K562 (cell line): ENCODE measurements around the gene CCDC187. TPM values are rescaled to one million over a fixed set of nuclear protein-coding genes. Genes with fewer than 3 reads are reported as not detected.
A peak's percentile ranks its signal among the peaks of the same experiment; 100 is the strongest.

Experiments used
- BHLHE40 ChIP-seq: IDR thresholded peaks from 2 replicates; pipeline ENCODE4 v1.6.1; 2011; ENCODE audit warnings: low read length, improper control_type of control experiment
- CBX3 ChIP-seq, 2 experiments: IDR thresholded peaks; 1 replicate in 1 of 2; 2 replicates in 1 of 2; pipeline ENCODE4 v1.6.1; 2012; ENCODE audit warnings: inconsistent platforms in 2 of 2, low read length in 2 of 2, borderline replicate concordance in 1 of 2, control low read depth in 1 of 2
- CHD1 ChIP-seq: fragments of 200-600 bp; sonication (generic); IDR thresholded peaks from one replicate; pipeline ENCODE4 v1.6.1; 2012; ENCODE audit warnings: mild to moderate bottlenecking, moderate library complexity, low read length, inconsistent platforms
- L3MBTL2 ChIP-seq: fragments of 450-650 bp; IDR thresholded peaks from 2 replicates; pipeline ENCODE4 v1.6.1; 2016; ENCODE audit warnings: mild to moderate bottlenecking, moderate library complexity
- NCOA4 ChIP-seq: fragments of 450-650 bp; IDR thresholded peaks from 2 replicates; pipeline ENCODE4 v1.6.1; 2018; ENCODE audit warnings: mild to moderate bottlenecking; ENCODE audit not compliant: partially characterized antibody
- PHF8 ChIP-seq: fragments of 200-600 bp; sonication (generic); IDR thresholded peaks from 2 replicates; pipeline ENCODE4 v1.6.1; 2012; ENCODE audit warnings: mixed run types, mild to moderate bottlenecking, inconsistent platforms, low read length, moderate library complexity, borderline replicate concordance
- RBBP5 ChIP-seq: fragments of 200-600 bp; sonication (generic); IDR thresholded peaks from 2 replicates; pipeline ENCODE4 v1.6.1; 2012; ENCODE audit warnings: borderline replicate concordance, mild to moderate bottlenecking, low read length, control low read depth, inconsistent platforms; ENCODE audit not compliant: insufficient read depth, poor library complexity, severe bottlenecking
- RBM22 ChIP-seq: fragments of 200-400 bp; formaldehyde crosslinking; IDR thresholded peaks from 2 replicates; pipeline ENCODE4 v1.6.1; 2018; ENCODE audit warnings: low read length, low read depth; ENCODE audit not compliant: poor library complexity, severe bottlenecking
- RFX5 ChIP-seq: IDR thresholded peaks from 2 replicates; pipeline ENCODE4 v1.6.1; 2011; ENCODE audit warnings: low read depth, mild to moderate bottlenecking, improper control_type of control experiment, low read length
- SMARCE1 ChIP-seq: fragments of 450-650 bp; IDR thresholded peaks from 2 replicates; pipeline ENCODE4 v1.7.1; 2016; ENCODE audit warnings: mild to moderate bottlenecking
- THRAP3 ChIP-seq: fragments of 450-650 bp; IDR thresholded peaks from 2 replicates; pipeline ENCODE4 v1.6.1; 2016; ENCODE audit warnings: mild to moderate bottlenecking, inconsistent platforms, borderline replicate concordance
- ZEB2 ChIP-seq: fragments of 450-650 bp; IDR thresholded peaks from 2 replicates; pipeline ENCODE4 v1.6.1; 2016
- ZNF316 ChIP-seq: fragments of 450-650 bp; IDR thresholded peaks from 2 replicates; pipeline ENCODE4 v1.6.1; 2016
- ZNF707 ChIP-seq: fragments of 250-450 bp; sonication (Bioruptor Pico); conservative IDR thresholded peaks from 2 replicates; pipeline ENCODE4 v1.8.0; 2022; ENCODE audit warnings: inconsistent platforms, mild to moderate bottlenecking, moderate library complexity
- polyA plus RNA-seq, 8 experiments: library from polyadenylated mRNA; depleted of rRNA in 4 of 8; stranded (reverse) in 5 of 8; unstranded in 3 of 8; fragments of >200 nt; fragmentation: Nextera tagmentation in 2 of 8; fragmentation: Illumina TruSeq in 1 of 8; extraction: Ambion mirVana in 2 of 8; extraction: Trizol in 1 of 8; gene quantifications; 2 replicates each; pipeline versions ENCODE4 v1.2.1 to v1.2.3, GENCODE V29; 2011 to 2014; ENCODE audit warnings: inconsistent platforms in 1 of 8, missing spikeins in 1 of 8
- total RNA-seq, 7 experiments: library from RNA; depleted of rRNA in 6 of 7; stranded (reverse); fragments of >200 nt in 6 of 7; fragmentation: Illumina TruSeq in 2 of 7; extraction: Trizol in 2 of 7; gene quantifications; 2 replicates each; pipeline versions ENCODE4 v1.2.1 to v1.2.3, GENCODE V29; 2011 to 2021; ENCODE audit warnings: low replicate concordance in 1 of 7
- TF ChIP-seq, protein P1 (sequence below): fragments of 250-450 bp; sonication (Bioruptor Pico); IDR thresholded peaks from 2 replicates; pipeline ENCODE4 v1.4.0; 2020; ENCODE audit warnings: mild to moderate bottlenecking
- TF ChIP-seq, protein P2 (sequence below), 2 experiments: IDR thresholded peaks; 2 replicates each; pipeline ENCODE4 v1.6.1; 2011; ENCODE audit warnings: borderline replicate concordance in 1 of 2, control low read depth in 1 of 2, low read depth in 1 of 2, low read length in 1 of 2, mild to moderate bottlenecking in 1 of 2, mixed read lengths in 1 of 2, moderate library complexity in 1 of 2; ENCODE audit not compliant: insufficient read depth in 1 of 2, insufficient read length in 1 of 2, poor library complexity in 1 of 2, severe bottlenecking in 1 of 2; ENCODE audit errors: extremely low read depth in 1 of 2
- TF ChIP-seq, protein P3 (sequence below): fragments of 450-650 bp; formaldehyde crosslinking; IDR thresholded peaks from 2 replicates; pipeline ENCODE4 v1.4.0; 2020; ENCODE audit warnings: mild to moderate bottlenecking, moderate library complexity
- TF ChIP-seq, protein P4 (sequence below): fragments of 250-450 bp; sonication (Bioruptor Pico); IDR thresholded peaks from 2 replicates; pipeline ENCODE4 v1.4.0; 2020; ENCODE audit warnings: mild to moderate bottlenecking, moderate library complexity
- TF ChIP-seq, protein P5 (sequence below): fragments of 450-650 bp; IDR thresholded peaks from 2 replicates; pipeline ENCODE4 v1.6.1; 2014; ENCODE audit warnings: low read depth, mild to moderate bottlenecking, moderate library complexity, borderline replicate concordance

Gene CCDC187
- total and polyA plus RNA-seq, 9 of the 15 experiments (the other 6 are each of a cell fraction or from before 2014, with no cell fraction given), result not detected

DNA sequence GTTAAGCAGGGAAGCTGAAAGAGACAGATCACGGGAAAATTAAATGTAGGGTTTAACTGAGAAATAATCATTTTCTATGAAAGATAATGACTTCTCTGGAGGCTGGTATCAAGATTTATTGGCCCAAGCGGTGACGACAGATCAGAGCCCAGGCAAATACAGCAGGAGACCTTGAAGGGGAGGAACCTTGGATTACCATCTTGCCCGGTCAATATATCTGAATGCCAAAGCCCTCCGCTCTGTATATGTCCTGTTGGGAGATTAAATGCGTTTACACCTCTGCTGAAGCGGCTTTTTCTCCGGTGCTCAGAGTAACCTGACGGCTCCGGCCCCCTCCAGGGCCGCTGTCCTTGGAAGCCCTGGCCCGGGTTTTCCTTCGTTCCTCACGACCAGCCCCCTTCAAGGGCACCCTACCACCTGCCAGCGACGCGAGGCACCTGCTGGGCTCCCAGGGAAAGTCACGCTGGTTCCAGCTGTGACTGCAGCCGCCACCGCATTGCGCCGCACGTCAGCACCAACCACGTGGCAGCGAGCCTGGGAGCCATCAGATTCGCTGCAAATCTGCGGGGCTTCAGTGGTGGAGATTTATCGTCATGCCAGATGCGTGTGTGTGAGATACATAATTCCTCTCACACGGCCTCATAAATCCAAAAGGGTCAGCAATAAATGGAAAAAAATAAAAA is 53.9 kb downstream of the CCDC187 start (continued):
- TF ChIP-seq SMARCE1 (no peak), RBBP5 (no peak), CBX3 (IDR thresholded peaks at IDR 0.05; ENCODE audit: borderline replicate concordance in 1 of 2, low read length in 2 of 2) (no peak; a peak in 1 of 3 replicates), BHLHE40 (peak; percentile 23; the same call in 1 of the 2 replicates), PHF8 (no peak), THRAP3 (no peak), RBM22 (no peak), ZNF316 (no peak), ZEB2 (no peak), RFX5 (no peak), L3MBTL2 (peak; percentile 87), ZNF707 (CRISPR knock-in tag) (no peak), CHD1 (no peak), NCOA4 (no peak)
- TF ChIP-seq, protein P1, sequence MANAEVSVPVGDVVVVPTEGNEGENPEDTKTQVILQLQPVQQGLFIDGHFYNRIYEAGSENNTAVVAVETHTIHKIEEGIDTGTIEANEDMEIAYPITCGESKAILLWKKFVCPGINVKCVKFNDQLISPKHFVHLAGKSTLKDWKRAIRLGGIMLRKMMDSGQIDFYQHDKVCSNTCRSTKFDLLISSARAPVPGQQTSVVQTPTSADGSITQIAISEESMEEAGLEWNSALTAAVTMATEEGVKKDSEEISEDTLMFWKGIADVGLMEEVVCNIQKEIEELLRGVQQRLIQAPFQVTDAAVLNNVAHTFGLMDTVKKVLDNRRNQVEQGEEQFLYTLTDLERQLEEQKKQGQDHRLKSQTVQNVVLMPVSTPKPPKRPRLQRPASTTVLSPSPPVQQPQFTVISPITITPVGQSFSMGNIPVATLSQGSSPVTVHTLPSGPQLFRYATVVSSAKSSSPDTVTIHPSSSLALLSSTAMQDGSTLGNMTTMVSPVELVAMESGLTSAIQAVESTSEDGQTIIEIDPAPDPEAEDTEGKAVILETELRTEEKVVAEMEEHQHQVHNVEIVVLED (CRISPR knock-in tag), result no peak
- TF ChIP-seq, protein P2, sequence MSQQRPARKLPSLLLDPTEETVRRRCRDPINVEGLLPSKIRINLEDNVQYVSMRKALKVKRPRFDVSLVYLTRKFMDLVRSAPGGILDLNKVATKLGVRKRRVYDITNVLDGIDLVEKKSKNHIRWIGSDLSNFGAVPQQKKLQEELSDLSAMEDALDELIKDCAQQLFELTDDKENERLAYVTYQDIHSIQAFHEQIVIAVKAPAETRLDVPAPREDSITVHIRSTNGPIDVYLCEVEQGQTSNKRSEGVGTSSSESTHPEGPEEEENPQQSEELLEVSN (IDR thresholded peaks at IDR 0.05; ENCODE audit: borderline replicate concordance in 1 of 2, extremely low read depth in 1 of 2, insufficient read depth in 1 of 2, insufficient read length in 1 of 2, low read depth in 1 of 2, low read length in 1 of 2, poor library complexity in 1 of 2, severe bottlenecking in 1 of 2), result peak; percentile 20 to 80
- TF ChIP-seq, protein P3, sequence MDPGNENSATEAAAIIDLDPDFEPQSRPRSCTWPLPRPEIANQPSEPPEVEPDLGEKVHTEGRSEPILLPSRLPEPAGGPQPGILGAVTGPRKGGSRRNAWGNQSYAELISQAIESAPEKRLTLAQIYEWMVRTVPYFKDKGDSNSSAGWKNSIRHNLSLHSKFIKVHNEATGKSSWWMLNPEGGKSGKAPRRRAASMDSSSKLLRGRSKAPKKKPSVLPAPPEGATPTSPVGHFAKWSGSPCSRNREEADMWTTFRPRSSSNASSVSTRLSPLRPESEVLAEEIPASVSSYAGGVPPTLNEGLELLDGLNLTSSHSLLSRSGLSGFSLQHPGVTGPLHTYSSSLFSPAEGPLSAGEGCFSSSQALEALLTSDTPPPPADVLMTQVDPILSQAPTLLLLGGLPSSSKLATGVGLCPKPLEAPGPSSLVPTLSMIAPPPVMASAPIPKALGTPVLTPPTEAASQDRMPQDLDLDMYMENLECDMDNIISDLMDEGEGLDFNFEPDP (CRISPR knock-in tag), result no peak
- TF ChIP-seq, protein P4, sequence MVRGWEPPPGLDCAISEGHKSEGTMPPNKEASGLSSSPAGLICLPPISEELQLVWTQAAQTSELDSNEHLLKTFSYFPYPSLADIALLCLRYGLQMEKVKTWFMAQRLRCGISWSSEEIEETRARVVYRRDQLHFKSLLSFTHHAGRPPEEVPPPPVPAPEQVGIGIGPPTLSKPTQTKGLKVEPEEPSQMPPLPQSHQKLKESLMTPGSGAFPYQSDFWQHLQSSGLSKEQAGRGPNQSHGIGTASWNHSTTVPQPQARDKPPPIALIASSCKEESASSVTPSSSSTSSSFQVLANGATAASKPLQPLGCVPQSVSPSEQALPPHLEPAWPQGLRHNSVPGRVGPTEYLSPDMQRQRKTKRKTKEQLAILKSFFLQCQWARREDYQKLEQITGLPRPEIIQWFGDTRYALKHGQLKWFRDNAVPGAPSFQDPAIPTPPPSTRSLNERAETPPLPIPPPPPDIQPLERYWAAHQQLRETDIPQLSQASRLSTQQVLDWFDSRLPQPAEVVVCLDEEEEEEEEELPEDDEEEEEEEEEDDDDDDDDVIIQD (CRISPR knock-in tag), result no peak
- TF ChIP-seq, protein P5, sequence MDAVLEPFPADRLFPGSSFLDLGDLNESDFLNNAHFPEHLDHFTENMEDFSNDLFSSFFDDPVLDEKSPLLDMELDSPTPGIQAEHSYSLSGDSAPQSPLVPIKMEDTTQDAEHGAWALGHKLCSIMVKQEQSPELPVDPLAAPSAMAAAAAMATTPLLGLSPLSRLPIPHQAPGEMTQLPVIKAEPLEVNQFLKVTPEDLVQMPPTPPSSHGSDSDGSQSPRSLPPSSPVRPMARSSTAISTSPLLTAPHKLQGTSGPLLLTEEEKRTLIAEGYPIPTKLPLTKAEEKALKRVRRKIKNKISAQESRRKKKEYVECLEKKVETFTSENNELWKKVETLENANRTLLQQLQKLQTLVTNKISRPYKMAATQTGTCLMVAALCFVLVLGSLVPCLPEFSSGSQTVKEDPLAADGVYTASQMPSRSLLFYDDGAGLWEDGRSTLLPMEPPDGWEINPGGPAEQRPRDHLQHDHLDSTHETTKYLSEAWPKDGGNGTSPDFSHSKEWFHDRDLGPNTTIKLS, result peak; percentile 59; the same call in 1 of the 2 replicates
